Fibroblast of lung (primary cell): ENCODE results near the gene LAPTM5. TPM values are rescaled to one million over a fixed set of nuclear protein-coding genes. Genes with fewer than 3 reads are reported as not detected.

Experiments used
- DNase-seq, 2 donors: peaks; one replicate each; pipeline versions ENCODE4 v3.0.0 to v3.0.0-alpha.2; 2010; ENCODE audit warnings: low read depth in 2 of 2
- H2AFZ ChIP-seq: 2 replicates; pipeline ENCODE4 v1.5.1; 2012; ENCODE audit warnings: low read length, control low read depth, inconsistent platforms
- H3K27ac ChIP-seq: 2 replicates; pipeline ENCODE4 v1.5.1; 2011; ENCODE audit warnings: low read length, control low read depth; ENCODE audit not compliant: insufficient read depth
- H3K27me3 ChIP-seq: 2 replicates; pipeline ENCODE4 v1.5.1; 2011; ENCODE audit warnings: mild to moderate bottlenecking, low read length; ENCODE audit not compliant: control insufficient read depth, insufficient read depth
- H3K36me3 ChIP-seq: 2 replicates; pipeline ENCODE4 v1.5.1; 2011; ENCODE audit warnings: low read length; ENCODE audit not compliant: control insufficient read depth, insufficient read depth
- H3K4me1 ChIP-seq: 2 replicates; pipeline ENCODE4 v1.5.1; 2011; ENCODE audit warnings: low read length; ENCODE audit not compliant: control insufficient read depth, insufficient read depth; ENCODE audit errors: extremely low read depth
- H3K4me2 ChIP-seq: 2 replicates; pipeline ENCODE4 v1.5.1; 2011; ENCODE audit warnings: low read length, control low read depth; ENCODE audit not compliant: insufficient read depth; ENCODE audit errors: extremely low read depth
- H3K4me3 ChIP-seq, 4 experiments: fragments of 200-600 bp in 1 of 4; sonication (generic) in 1 of 4; replicated peaks in 1 of 4; 2 replicates each; pipeline ENCODE4 v1.5.1; 2011 to 2016; ENCODE audit warnings: low read length in 4 of 4, low read depth in 3 of 4, mild to moderate bottlenecking in 3 of 4, control low read depth in 2 of 4, inconsistent platforms in 1 of 4, mixed read lengths in 1 of 4; ENCODE audit not compliant: insufficient read depth in 1 of 4; ENCODE audit errors: control extremely low read depth in 1 of 4
- H3K79me2 ChIP-seq: 2 replicates; pipeline ENCODE4 v1.5.1; 2012; ENCODE audit warnings: mild to moderate bottlenecking, low read length, inconsistent platforms; ENCODE audit not compliant: control insufficient read depth, insufficient read depth
- H3K9ac ChIP-seq: 2 replicates; pipeline ENCODE4 v1.5.1; 2011; ENCODE audit warnings: mild to moderate bottlenecking, low read length, control low read depth; ENCODE audit not compliant: insufficient read depth
- H3K9me3 ChIP-seq: 2 replicates; pipeline ENCODE4 v1.5.1; 2012; ENCODE audit warnings: low read depth, low read length; ENCODE audit not compliant: control insufficient read depth, insufficient read depth
- H4K20me1 ChIP-seq: 2 replicates; pipeline ENCODE4 v1.5.1; 2011; ENCODE audit warnings: low read length; ENCODE audit not compliant: control insufficient read depth, insufficient read depth; ENCODE audit errors: extremely low read depth
- CTCF ChIP-seq, 2 donors: IDR thresholded peaks in 1 of 2; conservative IDR thresholded peaks in 1 of 2; 1 replicate in 1 of 2; 2 replicates in 1 of 2; pipeline ENCODE4 v1.5.1; 2011 to 2012; ENCODE audit warnings: low read length in 2 of 2, control low read depth in 1 of 2, inconsistent platforms in 1 of 2, low read depth in 1 of 2, mild to moderate bottlenecking in 1 of 2
- EZH2 ChIP-seq: IDR thresholded peaks from 2 replicates; pipeline ENCODE4 v1.5.1; 2012; ENCODE audit warnings: low read length, control low read depth, mild to moderate bottlenecking; ENCODE audit errors: missing control alignments
- polyA plus RNA-seq, 2 donors: library from polyadenylated mRNA; depleted of rRNA in 1 of 2; stranded (reverse) in 1 of 2; unstranded in 1 of 2; fragments of >200 nt; gene quantifications; 2 replicates each; pipeline ENCODE4 v1.2.1, GENCODE V29; 2011 to 2012; ENCODE audit warnings: missing spikeins in 1 of 2
- total RNA-seq: library from RNA; depleted of rRNA; stranded (reverse); fragments of >200 nt; gene quantifications from 2 replicates; pipeline ENCODE4 v1.2.1, GENCODE V29; 2014

LAPTM5 gene
- total and polyA plus RNA-seq, 2 donors (not counting 1 experiment from before 2014, with no cell fraction given) = under 0.01 to 0.32 TPM

GRCh38 chr1:30687886-30688285, 69.7 kb downstream of the LAPTM5 start:
- Histone ChIP-seq H3K79me2 (no peaks in the 10 kb centered on the region), H3K4me3 (no peak overlapping the region), H3K36me3 (no peaks in the 10 kb centered on the region), H3K9me3 (no peaks in the 10 kb centered on the region), H3K27me3 (peaks cover 23% of the 10 kb centered on the region), H3K4me1 (no peaks in the 10 kb centered on the region), H3K4me2 (no peak overlapping the region), H3K27ac (no peak overlapping the region), H2AFZ (no peak overlapping the region), H4K20me1 (no peaks in the 10 kb centered on the region), H3K9ac (no peak overlapping the region)
- TF ChIP-seq CTCF (conservative IDR thresholded peaks at IDR 0.05 in 1 of 2, IDR thresholded peaks at IDR 0.05 in 1 of 2; ENCODE audit: low read depth in 1 of 2, low read length in 2 of 2) (no peak), EZH2 (no peak)
- no peak for DNase-seq

- no peaks in the 10 kb centered on the region for H3K36me3 ChIP-seq
- H3K9ac ChIP-seq = no peak overlapping the region
- no peaks in the 10 kb centered on the region for H4K20me1 ChIP-seq
- no peaks in the 10 kb centered on the region for H3K79me2 ChIP-seq
- peaks cover 23% of the 10 kb centered on the region for H3K27me3 ChIP-seq
- no peak overlapping the region for H2AFZ ChIP-seq
- no peaks in the 10 kb centered on the region for H3K9me3 ChIP-seq
- no peak overlapping the region for H3K4me3 ChIP-seq
- no peak for TF ChIP-seq EZH2
- no peak for DNase-seq
- no peak overlapping the region for H3K27ac ChIP-seq
- H3K4me2 ChIP-seq = no peak overlapping the region
- no peaks in the 10 kb centered on the region for H3K4me1 ChIP-seq
Observed at GRCh38 chr1:30686236-30686935, 71.2 kb downstream of the LAPTM5 start.

- Histone ChIP-seq H3K9ac (no peak overlapping the region), H3K36me3 (no peaks in the 10 kb centered on the region), H3K79me2 (no peaks in the 10 kb centered on the region), H3K27me3 (peaks cover 23% of the 10 kb centered on the region), H3K4me2 (no peak overlapping the region), H2AFZ (no peak overlapping the region), H3K4me1 (no peaks in the 10 kb centered on the region), H4K20me1 (no peaks in the 10 kb centered on the region), H3K4me3 (no peak overlapping the region), H3K9me3 (no peaks in the 10 kb centered on the region), H3K27ac (no peak overlapping the region)
- DNase-seq = no peak
- TF ChIP-seq CTCF (conservative IDR thresholded peaks at IDR 0.05 in 1 of 2, IDR thresholded peaks at IDR 0.05 in 1 of 2; ENCODE audit: low read depth in 1 of 2, low read length in 2 of 2) = no peak
- no peak for TF ChIP-seq EZH2
Observed at GRCh38 chr1:30685796-30686165, 71.8 kb downstream of the LAPTM5 start.
